Stimulated activated CD4-positive, alpha-beta T cell treated with anti-CD3 and anti-CD28 coated beads, Interleukin-2, amount 100 ng/mL, for 48 hours (primary cell): Measurements from ENCODE around the gene GLI3.

Experiments used
- DNase-seq, 2 donors: peaks; one replicate each; pipeline ENCODE4 v3.0.0-alpha.2; 2020

Gene GLI3

GRCh38 chr7:41912426-41912825, 324.6 kb downstream of the GLI3 start:
- no peak for DNase-seq

GRCh38 chr7:41911792-41912191, 325.2 kb downstream of the GLI3 start:
- no peak for DNase-seq
